Right cardiac atrium (tissue), 5 donors: ENCODE measurements around the gene VASP. TPM values are rescaled to one million over a fixed set of nuclear protein-coding genes. Genes with fewer than 3 reads are reported as not detected.
A peak's percentile ranks its signal among the peaks of the same experiment; 100 is the strongest.

ENCODE experiments used
- ATAC-seq, 2 donors: fragments of 200-7000 bp; cut with Tn5 transposase; one replicate each; pipeline versions ENCODE4 v1.8.0 to v1.9.1; 2020; ENCODE audit warnings: moderate library complexity in 2 of 2, mild to moderate bottlenecking in 1 of 2
- DNase-seq, 3 donors: peaks; one replicate each; pipeline ENCODE4 v3.0.0-alpha.2; 2020
- H3K27ac ChIP-seq: one replicate; pipeline ENCODE4 v1.5.1; 2013; ENCODE audit warnings: mild to moderate bottlenecking, low read length, control low read depth, moderate library complexity
- H3K27me3 ChIP-seq: one replicate; pipeline ENCODE4 v1.6.1; 2013; ENCODE audit not compliant: control insufficient read depth, insufficient read depth
- H3K4me1 ChIP-seq: one replicate; pipeline ENCODE4 v1.6.1; 2013; ENCODE audit warnings: low read length; ENCODE audit not compliant: control insufficient read depth, insufficient read depth
- H3K4me3 ChIP-seq: one replicate; pipeline ENCODE4 v1.5.1; 2013; ENCODE audit warnings: low read length, control low read depth
- H3K9me3 ChIP-seq: one replicate; pipeline ENCODE4 v1.6.1; 2013; ENCODE audit warnings: low read length; ENCODE audit not compliant: control insufficient read depth
- WGBS: extraction: QIAGEN DNeasy Blood & Tissue Kit; methylation state at CpG from one replicate; pipeline ENCODE4 v1.1.7; 2013; 5-methylcytosine and 5-hydroxymethylcytosine counted together
- intact Hi-C, 4 donors: fragments of 100-400 bp; cut with DNase I; formaldehyde crosslinking; loops; one replicate each; pipeline versions ENCODE4 v1.11.0 to v1.14.0; 2022 to 2023
- polyA plus RNA-seq: library from polyadenylated mRNA; stranded (reverse); fragments of 200-250 nt; gene quantifications from one replicate; pipeline ENCODE4 v1.2.3, GENCODE V29; 2013
- total RNA-seq, 4 donors: library from RNA; stranded (reverse); fragmentation: NEBNext Ultra II Directional; extraction: Animal tissue kit (Norgen Biotek cat#: 25700); gene quantifications; one replicate each; pipeline ENCODE4 v1.2.1, GENCODE V29; 2021
- donor health status: healthy with polysubstance abuse.
- donor health status: DM: no; HTN: yes; CAD: no.
- donor health status: DM: no; HTN: no; CAD: no.
- donor health status: DM: no; HTN: yes; CAD: no; lungs with severe emphysema.
- donor health status: DM: yes; HTN: yes; CAD: no.

Gene VASP
- total and polyA plus RNA-seq, 5 donors = 42.2 to 85.4 (median 45.9) TPM

DNA sequence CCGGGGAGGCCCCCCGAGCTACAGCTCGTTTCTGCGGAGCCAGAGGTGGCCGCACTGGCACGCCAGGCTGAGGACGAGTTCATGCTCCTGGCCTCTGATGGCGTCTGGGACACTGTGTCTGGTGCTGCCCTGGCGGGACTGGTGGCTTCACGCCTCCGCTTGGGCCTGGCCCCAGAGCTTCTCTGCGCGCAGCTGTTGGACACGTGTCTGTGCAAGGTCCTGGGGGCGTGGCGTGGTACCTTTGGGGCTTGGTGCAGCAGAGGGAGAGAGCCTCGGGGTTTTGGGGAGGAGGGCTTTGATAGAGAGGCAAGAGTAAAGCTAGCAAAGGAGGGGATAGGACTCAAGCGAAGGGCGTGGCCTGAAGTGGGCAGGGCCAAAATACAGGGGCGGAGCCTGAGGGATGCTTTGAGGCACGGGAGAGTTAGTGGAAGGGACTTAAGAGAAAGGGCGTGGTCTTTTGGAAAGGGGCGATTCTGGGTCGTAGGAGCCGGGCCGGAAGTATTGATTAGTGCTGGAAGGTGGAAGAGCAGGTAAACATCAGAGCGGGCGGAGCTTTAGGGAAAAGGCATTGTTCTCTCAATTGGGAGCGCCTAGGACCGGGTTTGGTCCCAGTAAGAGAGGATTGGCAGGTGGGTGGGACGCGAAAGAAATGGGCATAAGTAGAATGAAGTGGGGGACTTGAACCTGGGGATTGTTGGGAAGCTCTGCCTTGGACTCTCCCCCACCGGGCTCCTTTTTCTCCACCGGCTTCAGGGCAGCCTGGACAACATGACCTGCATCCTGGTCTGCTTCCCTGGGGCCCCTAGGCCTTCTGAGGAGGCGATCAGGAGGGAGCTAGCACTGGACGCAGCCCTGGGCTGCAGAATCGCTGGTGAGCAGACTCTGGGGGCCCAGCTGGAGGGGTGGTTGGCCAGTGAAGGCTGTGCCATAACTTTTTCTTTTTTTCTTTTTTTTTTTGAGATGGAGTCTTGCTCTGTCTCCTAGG lies 7.8 kb upstream of the VASP start:
- WGBS = 10% methylated on average over 37 of the region's 37 CpGs
- intact Hi-C loops = no loop called here
- ATAC-seq = peak in 1 of 2 donors; percentile 8
- no peak overlapping the region for H3K27ac ChIP-seq
- H3K4me3 ChIP-seq = no peak overlapping the region
- H3K4me1 ChIP-seq = peaks cover 6% of the 10 kb centered on the region
- no peaks in the 10 kb centered on the region for H3K9me3 ChIP-seq
- H3K27me3 ChIP-seq = no peaks in the 10 kb centered on the region
- DNase-seq = peak in 2 of 3 donors; percentile 78 to 82

DNA sequence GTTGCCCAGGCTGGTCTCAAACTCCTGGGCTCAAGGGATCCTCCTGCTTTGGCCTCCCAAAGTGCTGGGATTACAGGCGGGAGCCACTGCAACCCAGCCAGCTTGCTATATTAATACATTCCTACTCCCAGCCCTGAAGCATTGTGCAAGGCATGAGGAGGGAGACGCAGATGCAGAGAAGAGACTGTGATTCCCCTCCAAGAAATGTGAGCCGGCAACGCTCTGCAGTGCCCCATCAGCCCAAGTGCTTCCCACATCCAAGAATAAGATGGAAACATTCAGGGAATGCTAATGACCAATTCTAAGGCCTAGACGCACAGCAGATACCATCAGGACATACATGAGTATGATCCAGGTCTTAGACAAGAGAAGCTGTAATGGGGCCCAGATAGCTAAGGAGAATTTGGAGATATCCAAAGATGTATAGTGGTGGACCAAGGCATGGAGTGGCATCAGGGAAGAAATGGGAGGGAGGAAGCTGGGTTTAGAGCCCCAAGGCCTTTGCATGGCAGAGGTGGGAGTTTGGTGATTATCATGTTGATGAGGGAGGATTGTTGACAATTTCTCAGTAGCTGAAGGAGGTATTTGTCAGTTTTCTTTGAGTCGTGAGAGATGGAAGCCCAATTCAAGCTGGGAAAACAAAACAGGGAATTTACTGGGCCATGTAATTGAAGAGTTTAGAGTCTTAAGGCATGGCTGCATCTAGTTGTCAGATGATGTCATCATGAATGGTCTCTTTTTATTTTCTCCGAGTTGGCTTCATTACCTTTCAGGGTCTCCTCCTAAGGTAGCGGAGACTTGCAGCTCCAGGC lies 6.2 kb upstream of the VASP start:
- Histone ChIP-seq H3K4me1 (peaks cover 6% of the 10 kb centered on the region), H3K9me3 (no peaks in the 10 kb centered on the region), H3K27me3 (no peaks in the 10 kb centered on the region), H3K4me3 (no peak overlapping the region), H3K27ac (no peak overlapping the region)
- intact Hi-C loops = no loop called here
- WGBS = 80% methylated on average over 8 of the region's 8 CpGs
- ATAC-seq (no peak), DNase-seq (peak in 2 of 3 donors; percentile 1 to 4)

DNA sequence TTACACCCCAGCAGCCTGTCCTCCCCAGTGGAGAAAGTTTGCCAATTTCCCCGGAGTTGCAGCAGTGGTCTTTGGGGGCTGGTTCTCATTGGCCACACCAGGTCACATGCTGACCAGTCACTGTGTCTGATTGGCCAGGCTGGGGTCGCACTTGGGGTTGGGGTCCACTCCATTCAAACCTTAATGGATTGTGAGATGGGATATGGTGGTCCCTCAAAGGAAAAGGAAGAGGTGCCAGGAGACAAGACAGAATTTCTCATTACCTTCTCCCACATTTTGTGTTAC lies 5.6 kb upstream of the VASP start:
- ATAC-seq = no peak
- Histone ChIP-seq H3K4me3 (no peak overlapping the region), H3K9me3 (no peaks in the 10 kb centered on the region), H3K4me1 (peaks cover 6% of the 10 kb centered on the region), H3K27me3 (no peaks in the 10 kb centered on the region), H3K27ac (no peak overlapping the region)
- peak in 2 of 3 donors; percentile 29 to 32 for DNase-seq
- whole genome bisulfite sequencing = 50% methylated on average over 2 of the region's 2 CpGs
- intact Hi-C loops = no loop called here

DNA sequence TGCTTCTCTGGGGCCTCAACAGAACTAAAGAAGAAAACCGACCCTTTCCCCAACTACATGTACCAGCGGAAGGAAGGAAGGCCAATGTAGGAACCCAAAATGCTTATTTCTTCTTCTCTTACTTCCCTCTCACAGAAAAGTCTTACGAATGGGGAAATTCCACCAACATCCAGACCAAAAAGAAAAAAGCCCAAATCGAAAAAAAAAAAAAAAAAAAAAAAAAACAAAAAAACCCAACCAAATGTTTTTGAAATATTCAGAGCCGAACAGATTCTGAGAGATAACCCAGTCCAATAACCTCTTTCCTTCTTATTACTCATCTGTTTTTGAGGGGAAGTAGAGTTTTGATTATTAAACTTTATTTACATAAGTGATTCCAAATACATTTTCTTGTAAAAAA lies 5.2 kb upstream of the VASP start:
- peaks cover 5% of the 10 kb centered on the region for H3K4me1 ChIP-seq
- no peak for ATAC-seq
- 70% methylated on average over 5 of the region's 5 CpGs for WGBS
- H3K4me3 ChIP-seq = no peak overlapping the region
- intact Hi-C loops = no loop called here
- DNase-seq = peak in 1 of 3 donors; percentile 16
- no peaks in the 10 kb centered on the region for H3K9me3 ChIP-seq
- no peak overlapping the region for H3K27ac ChIP-seq
- H3K27me3 ChIP-seq = no peaks in the 10 kb centered on the region

DNA sequence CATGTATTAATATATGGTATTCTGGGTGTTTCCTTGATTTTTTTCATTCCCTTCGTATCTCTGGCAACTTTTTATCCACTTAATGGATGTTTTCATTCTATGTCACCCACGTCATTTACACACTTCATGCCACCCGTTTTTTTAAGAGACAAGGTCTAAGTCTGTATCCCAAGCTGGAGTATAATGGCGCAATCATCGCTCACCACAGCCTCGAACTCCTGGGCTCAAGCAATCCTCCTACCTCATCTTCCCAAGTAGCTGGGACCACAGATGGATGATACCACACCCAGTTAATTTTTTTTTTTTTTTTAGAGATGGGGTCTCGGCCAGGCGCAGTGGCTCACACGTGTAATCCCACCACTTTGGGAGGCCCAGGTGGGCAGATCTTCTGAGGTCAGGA lies 3.4 kb upstream of the VASP start:
- intact Hi-C loops = no loop called here
- 84% methylated on average over 9 of the region's 9 CpGs for whole genome bisulfite sequencing
- Histone ChIP-seq H3K27ac (no peak overlapping the region), H3K27me3 (no peaks in the 10 kb centered on the region), H3K4me3 (no peak overlapping the region), H3K4me1 (no peaks in the 10 kb centered on the region), H3K9me3 (no peaks in the 10 kb centered on the region)
- DNase-seq (peak in 2 of 3 donors; percentile 5 to 6), ATAC-seq (no peak)

DNA sequence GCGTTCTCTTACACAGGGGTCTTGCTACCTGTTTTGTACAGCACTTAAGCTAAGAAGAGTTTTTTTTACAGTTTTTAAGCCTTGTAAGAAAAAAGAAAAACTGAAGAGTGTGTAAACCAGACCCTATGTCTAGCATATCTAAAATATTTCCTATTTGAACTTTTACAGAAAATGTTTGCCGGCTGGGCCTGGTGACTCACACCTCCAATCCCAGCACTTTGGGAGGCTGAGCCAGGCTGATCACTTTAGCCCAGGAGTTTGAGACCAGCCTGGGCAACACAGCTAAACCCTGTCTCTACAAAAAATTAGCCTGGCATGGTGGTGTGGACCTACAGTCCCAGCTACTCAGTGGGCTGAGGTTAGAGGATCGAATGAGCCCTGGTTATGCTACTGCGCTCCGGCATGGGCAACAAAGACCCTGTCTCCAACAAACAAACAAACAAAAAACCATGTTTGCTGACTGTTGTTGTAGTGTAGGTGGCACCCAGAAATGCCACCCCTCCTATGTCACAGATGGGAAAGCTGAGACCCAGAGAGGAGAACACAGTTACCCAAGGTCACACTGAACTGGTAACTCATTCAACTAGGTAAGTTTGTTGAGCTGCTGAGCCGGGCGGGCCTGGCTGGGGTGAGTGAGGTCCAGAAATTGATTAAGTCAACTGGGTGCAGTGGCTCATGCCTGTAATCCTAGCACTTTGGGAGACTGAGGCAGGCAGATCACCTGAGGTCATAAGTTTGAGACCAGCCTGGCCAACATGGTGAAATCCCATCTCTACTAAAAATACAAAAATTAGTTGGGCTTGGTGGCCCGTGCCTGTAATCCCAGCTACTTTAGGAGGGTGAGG lies 1.9 kb upstream of the VASP start:
- Histone ChIP-seq H3K9me3 (no peaks in the 10 kb centered on the region), H3K4me1 (peaks cover 3% of the 10 kb centered on the region), H3K27ac (no peak overlapping the region), H3K27me3 (no peaks in the 10 kb centered on the region), H3K4me3 (no peak overlapping the region)
- WGBS = 87% methylated on average over 8 of the region's 8 CpGs
- intact Hi-C loops = no loop called here
- no peak for ATAC-seq
- DNase-seq = peak in 2 of 3 donors; percentile 14 to 21

DNA sequence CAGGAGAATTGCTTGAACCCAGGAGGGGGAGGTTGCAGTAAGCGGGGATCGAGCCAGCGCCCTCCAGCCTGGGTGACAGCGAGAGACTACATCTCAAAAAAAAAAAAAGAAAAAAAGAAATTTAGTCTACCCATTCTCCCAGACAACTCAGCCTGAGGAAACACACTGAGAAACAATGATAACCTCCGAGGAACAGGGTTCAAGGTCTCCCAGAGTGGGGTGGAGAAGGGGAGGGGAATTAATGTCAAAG lies 1.4 kb upstream of the VASP start:
- DNase-seq (peak in 2 of 3 donors; percentile 30 to 34), ATAC-seq (no peak)
- 57% methylated on average over 5 of the region's 5 CpGs for WGBS
- peaks cover 3% of the 10 kb centered on the region for H3K4me1 ChIP-seq
- H3K27ac ChIP-seq = peak overlapping the region; percentile 86
- H3K4me3 ChIP-seq = no peak overlapping the region
- H3K27me3 ChIP-seq = no peaks in the 10 kb centered on the region
- H3K9me3 ChIP-seq = no peaks in the 10 kb centered on the region
- intact Hi-C loops = no loop called here

DNA sequence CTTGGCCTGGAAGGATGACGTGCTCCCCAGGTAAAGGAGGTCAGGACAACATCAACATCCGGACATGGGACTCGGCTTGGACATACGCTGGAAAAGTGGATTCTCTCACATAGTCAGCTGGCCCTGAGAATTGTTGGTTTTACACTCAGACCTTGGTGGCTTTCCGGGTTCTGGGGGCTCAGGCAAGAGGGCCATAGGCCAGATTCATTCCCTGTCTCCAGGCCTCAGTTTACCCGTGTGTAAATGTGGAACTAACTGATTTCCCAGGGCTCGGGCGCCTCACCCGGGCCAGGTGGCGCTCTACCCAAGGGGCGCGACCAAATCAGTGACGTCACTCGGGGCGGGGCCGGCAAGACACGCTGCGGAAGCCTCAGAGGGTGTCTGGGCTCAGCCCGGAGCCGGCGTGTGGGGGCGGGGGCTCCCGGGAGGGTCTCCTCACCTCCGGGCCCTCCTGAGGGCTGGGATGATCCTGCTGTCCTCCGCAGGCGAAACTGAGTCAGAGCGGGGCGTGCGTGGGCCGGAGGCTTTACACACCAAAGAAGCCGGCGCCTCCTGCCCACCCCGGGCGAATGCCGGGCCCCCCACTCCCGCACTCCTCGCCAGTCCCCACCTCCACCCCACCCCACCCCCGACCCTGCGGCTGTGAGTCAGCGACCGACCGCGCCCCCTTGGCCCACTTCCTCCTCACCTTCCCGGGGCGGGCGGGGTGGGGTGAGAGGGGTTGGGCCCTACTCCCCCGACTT lies 862 bp upstream of the VASP start:
- Histone ChIP-seq H3K4me1 (peaks cover 3% of the 10 kb centered on the region), H3K4me3 (peak overlapping the region; percentile 98), H3K27me3 (no peaks in the 10 kb centered on the region), H3K27ac (peak overlapping the region; percentile 97), H3K9me3 (no peaks in the 10 kb centered on the region)
- under 1% methylated on average over 47 of the region's 47 CpGs for WGBS
- intact Hi-C loops = no loop called here
- DNase-seq (peak; percentile 95 to 97 (median 97)), ATAC-seq (peak; percentile 84 to 89)

DNA sequence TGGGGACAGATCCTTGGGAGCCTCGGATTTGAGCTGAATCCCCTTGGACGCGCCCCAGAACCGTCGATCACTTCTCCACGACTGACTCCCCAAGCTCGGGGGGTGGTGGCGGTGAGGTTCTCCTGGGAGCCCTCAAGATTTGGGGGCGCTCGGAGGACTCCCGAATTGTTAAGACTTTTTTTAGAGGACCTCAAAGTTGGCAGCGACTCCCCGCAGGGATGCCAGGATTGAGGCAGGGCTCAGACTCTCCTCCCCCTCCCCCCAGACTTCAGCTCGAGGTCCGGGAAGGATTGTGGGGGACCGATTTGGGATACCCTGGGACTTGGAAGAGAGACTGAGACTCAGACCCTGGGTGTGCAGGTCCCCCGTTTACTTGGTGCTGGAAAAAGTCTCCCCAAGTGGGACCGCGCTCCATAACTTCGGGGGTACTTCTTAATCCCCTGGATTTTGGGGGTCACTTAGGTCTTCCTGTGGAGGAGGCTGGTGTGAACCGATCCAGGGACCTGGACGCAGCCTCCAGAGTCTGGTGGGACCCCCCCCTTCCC lies 665 bp downstream of the VASP start:
- no peaks in the 10 kb centered on the region for H3K9me3 ChIP-seq
- under 1% methylated on average over 22 of the region's 22 CpGs for WGBS
- H3K27ac ChIP-seq = peak overlapping the region; percentile 97
- H3K4me3 ChIP-seq = peak overlapping the region; percentile 98
- no peaks in the 10 kb centered on the region for H3K27me3 ChIP-seq
- H3K4me1 ChIP-seq = peaks cover 5% of the 10 kb centered on the region
- no peak for ATAC-seq
- intact Hi-C loops = no loop called here
- peak; percentile 51 to 78 (median 68) for DNase-seq

DNA sequence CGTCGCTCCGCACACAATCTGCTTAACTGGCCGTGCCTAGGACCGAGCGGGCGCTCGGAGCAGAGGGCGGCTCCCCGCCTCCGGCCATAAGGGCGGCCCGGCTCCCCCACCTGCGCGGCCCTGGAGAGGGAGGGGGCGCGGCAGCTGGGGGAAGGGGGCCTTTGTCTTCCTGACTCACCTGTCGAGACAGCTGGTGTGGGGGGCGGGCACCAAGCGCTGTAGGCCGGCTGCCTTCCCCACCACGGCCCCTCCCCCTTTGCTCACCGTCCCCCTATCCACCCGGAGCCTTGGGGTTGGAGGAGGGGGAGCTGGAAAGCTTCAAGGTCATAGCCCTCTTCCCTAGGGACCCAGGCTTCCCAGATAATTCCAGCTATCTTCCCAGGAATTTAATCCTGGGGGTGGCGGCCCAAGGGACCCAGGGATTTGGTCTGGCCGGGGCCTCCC lies 1.2 kb downstream of the VASP start:
- Histone ChIP-seq H3K9me3 (no peaks in the 10 kb centered on the region), H3K4me1 (peaks cover 5% of the 10 kb centered on the region), H3K27me3 (no peaks in the 10 kb centered on the region), H3K27ac (peak overlapping the region; percentile 97), H3K4me3 (peak overlapping the region; percentile 98)
- intact Hi-C loops = no loop called here
- DNase-seq = peak; percentile 58 to 80 (median 78)
- ATAC-seq = peak; percentile 7 to 24
- WGBS = under 1% methylated on average over 26 of the region's 26 CpGs
